ENCODE results near the gene KIF19.

KIF19 gene

DNA sequence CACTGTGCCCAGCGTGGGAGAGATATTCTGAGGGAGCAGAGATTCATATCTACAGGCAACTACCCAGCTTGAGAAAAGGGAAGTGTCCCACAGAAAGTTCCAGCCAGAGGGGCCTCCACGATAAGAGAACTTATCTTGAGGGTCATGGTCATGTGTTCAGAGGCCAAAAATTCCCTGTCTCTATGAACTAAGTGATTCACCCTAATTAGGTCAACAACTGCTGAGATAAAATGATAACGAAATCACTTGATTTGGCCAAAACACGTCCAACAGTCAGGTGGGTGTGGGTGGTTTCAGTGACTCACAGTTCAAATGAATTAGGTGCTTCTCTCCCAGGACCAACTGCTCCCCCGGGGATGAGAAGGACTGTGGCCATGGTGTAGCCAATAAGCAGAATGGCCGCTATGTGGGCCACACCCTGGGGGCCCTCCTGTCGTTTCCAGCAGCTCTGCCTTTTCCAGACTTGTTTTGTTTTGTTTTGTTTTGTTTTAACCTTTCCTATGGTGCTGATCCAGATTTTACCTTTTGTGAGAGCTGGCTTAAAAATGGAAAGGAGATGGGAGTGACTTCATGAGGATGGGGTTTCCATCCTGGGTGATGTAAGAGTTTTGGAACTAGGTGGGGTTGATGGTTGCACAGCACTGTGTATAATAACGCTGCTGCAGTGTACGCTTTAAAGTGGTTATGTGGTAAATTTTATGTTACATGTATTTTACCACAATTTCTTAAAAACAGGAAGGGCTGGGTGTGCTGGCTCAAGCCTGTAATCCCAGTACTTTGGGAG lies 43.2 kb upstream of the KIF19 start:
- H3K27ac ChIP-seq: no peak overlapping the region
- TF ChIP-seq, protein P1, sequence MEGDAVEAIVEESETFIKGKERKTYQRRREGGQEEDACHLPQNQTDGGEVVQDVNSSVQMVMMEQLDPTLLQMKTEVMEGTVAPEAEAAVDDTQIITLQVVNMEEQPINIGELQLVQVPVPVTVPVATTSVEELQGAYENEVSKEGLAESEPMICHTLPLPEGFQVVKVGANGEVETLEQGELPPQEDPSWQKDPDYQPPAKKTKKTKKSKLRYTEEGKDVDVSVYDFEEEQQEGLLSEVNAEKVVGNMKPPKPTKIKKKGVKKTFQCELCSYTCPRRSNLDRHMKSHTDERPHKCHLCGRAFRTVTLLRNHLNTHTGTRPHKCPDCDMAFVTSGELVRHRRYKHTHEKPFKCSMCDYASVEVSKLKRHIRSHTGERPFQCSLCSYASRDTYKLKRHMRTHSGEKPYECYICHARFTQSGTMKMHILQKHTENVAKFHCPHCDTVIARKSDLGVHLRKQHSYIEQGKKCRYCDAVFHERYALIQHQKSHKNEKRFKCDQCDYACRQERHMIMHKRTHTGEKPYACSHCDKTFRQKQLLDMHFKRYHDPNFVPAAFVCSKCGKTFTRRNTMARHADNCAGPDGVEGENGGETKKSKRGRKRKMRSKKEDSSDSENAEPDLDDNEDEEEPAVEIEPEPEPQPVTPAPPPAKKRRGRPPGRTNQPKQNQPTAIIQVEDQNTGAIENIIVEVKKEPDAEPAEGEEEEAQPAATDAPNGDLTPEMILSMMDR (IDR thresholded peaks at IDR 0.05): no peak
- no peak for TF ChIP-seq ZFX (IDR thresholded peaks at IDR 0.05; ENCODE audit: borderline replicate concordance)

DNA sequence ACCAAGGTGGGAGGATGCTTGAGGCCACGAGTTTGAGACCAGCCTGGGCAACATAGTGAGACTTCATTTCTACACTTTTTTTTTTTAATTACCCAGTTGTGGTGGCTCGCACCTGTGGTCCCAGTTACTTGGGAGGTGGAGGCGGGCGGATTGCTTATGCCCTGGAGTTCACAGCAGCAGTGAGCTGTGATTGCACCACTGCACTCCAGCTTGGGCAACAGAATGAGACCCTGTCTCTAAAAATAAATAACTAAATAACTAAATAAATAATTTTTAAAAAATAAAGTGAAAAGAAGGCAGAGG lies 42.7 kb upstream of the KIF19 start:
- no peak overlapping the region for H3K27ac ChIP-seq
- TF ChIP-seq ZFX (IDR thresholded peaks at IDR 0.05; ENCODE audit: borderline replicate concordance): no peak
- TF ChIP-seq, protein P1 (IDR thresholded peaks at IDR 0.05): no peak

- TF ChIP-seq, protein P1 (IDR thresholded peaks at IDR 0.05): no peak
- H3K27ac ChIP-seq: no peak overlapping the region
Measured at GRCh38 chr17:74287031-74287602, 38.9 kb upstream of the KIF19 start.

DNA sequence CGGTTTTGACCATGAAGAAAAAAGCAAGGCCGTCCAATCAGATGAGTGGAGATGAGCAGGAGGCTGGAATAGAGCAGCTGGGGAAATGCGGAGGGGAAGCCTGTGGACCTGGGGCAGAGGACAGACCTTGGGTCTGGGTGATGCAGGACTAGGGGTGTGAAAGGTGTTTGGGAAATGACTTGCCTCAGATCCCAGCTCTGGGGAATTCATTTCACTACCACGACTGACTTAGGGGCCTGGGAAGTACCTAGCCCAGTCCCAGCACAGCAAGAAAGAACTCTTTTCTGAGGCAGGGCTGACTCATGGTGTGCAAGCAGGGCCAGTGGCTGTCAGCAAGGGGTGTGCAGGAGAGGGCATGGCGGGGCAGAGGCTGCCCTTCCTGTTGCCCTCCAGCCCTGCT lies 37.2 kb upstream of the KIF19 start:
- TF ChIP-seq ZFX (IDR thresholded peaks at IDR 0.05; ENCODE audit: borderline replicate concordance): no peak
- H3K27ac ChIP-seq: no peak overlapping the region

DNA sequence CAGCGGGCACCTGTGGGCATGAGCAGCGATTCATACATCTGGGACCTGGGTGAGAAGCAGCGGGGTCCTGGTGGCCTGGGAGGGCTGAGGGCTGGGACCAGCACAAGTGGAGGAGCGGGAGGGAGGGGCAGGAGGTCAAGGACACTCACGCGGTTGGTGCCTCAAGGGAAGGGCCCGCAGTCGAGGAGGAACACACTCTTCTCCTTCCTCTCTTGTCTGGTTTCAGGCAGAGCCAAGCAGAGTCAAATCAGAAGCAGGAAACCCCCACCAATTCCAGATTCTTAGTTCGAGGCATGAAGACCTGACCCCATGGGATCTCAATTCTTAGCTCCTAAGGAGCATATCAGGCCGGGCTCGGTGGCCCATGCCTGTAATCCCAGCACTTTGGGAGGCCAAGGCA lies 36.3 kb upstream of the KIF19 start:
- TF ChIP-seq, protein P1 (IDR thresholded peaks at IDR 0.05): no peak
- no peak for TF ChIP-seq ZFX (IDR thresholded peaks at IDR 0.05; ENCODE audit: borderline replicate concordance)
- no peak overlapping the region for H3K27ac ChIP-seq

GRCh38 chr17:74290340-74290739 lies 35.7 kb upstream of the KIF19 start:
- TF ChIP-seq, protein P1 (IDR thresholded peaks at IDR 0.05): no peak
- no peak for TF ChIP-seq ZFX (IDR thresholded peaks at IDR 0.05; ENCODE audit: borderline replicate concordance)
- no peak overlapping the region for H3K27ac ChIP-seq

DNA sequence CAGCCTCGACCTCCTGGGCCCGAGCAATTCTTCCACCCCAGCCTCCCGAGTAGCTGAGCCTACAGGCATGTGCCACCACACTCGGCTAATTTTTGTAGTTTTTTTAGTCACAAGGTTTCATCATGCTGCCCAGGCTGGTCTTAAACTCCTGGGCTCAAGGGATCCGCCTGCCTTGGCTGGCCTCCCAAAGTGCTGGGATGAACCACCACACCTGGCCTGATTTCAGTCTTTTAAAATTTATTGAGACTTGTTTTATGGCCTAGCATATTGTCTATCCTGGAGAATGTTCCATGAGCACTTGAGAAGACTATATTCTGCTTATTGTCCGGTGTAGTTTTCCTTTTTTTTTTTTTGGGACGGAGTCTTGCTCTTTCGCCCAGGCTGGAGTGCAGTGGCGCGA lies 33.5 kb upstream of the KIF19 start:
- no peak for TF ChIP-seq ZFX (IDR thresholded peaks at IDR 0.05; ENCODE audit: borderline replicate concordance)
- TF ChIP-seq, protein P1 (IDR thresholded peaks at IDR 0.05): no peak
- no peak overlapping the region for H3K27ac ChIP-seq
